RPMI7951 (cell line): ENCODE results near the gene GJC1. TPM values are rescaled to one million over a fixed set of nuclear protein-coding genes. Genes with fewer than 3 reads are reported as not detected.
"Not testable (repeated sequence)": the region's sequence is repeated elsewhere in the genome, so short reads cannot be mapped to it uniquely, and the experiment has no call there.

Source experiments
- DNase-seq: peaks from one replicate; pipeline ENCODE4 v3.0.0-alpha.2; 2012; ENCODE audit warnings: low read depth
- total RNA-seq: library from RNA; depleted of rRNA; stranded (reverse); fragments of >200 nt; shearing (Covaris generic); gene quantifications from 2 replicates; pipeline ENCODE4 v1.2.3, GENCODE V29; 2014

The GJC1 gene
- total RNA-seq, 1 experiment from 2014 or later: 16.3 TPM

DNA sequence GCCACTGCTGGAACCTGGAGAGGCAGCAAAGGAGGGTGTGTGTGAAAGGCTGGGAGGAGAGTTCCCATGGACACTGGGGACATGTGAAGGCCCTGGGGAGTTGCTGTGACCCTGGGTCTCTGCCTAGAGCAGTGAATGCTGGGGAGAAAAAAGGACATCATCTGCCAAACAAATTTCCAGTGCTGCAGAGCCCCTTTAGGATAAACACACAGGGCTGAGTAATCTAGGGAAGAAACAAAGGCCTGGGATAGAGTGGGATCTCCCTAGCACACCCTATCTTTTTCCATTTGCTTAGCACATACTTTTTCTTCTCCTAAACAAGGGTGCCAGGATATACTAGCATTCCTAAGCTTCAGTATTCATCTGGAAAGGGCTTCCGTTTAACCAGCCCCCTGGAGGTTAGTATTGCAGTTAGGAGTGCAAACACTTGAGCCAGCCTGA lies 14.3 kb upstream of the GJC1 start:
- DNase-seq: no peak

DNA sequence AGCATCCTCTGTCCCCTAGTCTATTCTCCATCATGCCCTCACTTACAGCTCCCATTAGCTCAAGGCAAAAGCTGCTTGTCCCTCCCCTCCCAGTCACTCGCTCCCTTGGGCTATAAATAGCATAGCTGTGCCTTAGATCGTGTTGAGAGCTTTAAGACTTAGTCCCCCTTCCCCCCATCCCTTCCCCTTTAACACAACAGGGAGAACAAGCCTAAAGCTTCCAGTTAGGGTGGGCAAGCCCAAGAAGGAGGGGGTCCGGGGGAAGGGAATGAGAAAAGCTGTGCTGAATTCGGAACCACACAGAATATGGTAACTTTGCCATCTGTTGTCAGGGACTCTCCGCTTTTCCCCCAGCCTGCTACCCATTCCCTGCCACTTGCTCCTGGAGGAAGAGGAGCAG lies 12.7 kb upstream of the GJC1 start:
- no peak for DNase-seq

DNA sequence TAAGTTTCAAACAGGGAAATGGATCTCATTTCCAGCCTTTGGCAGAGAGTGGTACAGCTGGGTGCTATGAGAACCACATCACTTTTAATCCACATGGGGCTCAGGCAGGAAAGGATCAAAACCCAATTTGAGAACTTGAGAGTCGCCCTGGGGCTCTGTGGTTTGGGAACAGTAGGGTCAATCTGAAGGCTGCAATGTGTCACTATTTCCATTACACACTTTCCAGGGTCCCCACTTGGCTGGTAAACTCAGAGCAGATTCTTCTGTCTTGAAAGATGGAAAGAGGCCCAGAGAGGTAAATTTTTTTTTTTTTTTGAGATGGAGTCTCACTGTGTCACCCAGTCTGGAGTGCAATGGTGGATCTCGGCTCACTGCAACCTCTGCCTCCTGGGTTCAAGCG lies 10.8 kb upstream of the GJC1 start:
- DNase-seq: peak; percentile 66

DNA sequence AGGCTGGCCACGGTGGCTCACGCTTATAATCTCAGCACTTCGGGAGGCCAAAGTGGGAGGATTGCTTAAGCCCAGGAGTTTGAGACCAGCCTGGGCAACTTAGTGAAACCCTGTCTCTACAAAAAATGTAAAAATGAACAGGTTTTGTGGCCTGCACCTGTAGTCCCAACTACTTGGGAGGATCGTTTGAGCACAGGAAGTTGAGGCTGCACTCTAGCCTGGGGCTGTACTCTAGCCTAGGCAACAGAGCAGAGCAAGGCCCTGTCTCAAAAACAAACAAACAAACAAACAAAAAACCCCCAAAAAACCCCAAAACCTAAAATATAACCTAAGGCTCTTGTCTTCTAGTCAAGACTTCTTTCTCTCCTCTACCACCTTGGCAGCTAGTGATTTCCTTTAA lies 10.2 kb upstream of the GJC1 start:
- DNase-seq: no peak

DNA sequence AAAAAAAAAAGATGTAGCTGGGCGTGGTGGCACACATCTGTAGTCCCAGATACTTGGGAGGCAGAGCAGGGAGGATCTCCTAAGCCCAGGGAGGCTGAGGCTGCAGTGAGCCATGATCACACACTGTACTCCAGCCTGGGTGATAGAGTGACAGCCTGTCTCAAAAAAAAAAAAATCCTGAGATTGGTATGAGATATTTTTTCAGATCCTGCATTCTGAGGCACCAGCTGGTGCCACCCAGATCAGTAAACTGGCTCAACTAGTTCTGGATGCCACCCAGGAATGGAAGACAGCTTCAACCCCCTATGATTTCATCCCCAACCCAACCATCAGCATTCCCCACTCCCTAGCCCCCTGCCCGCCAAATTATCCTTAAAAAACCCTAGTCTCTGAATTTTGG lies 7.1 kb upstream of the GJC1 start:
- DNase-seq: no peak

DNA sequence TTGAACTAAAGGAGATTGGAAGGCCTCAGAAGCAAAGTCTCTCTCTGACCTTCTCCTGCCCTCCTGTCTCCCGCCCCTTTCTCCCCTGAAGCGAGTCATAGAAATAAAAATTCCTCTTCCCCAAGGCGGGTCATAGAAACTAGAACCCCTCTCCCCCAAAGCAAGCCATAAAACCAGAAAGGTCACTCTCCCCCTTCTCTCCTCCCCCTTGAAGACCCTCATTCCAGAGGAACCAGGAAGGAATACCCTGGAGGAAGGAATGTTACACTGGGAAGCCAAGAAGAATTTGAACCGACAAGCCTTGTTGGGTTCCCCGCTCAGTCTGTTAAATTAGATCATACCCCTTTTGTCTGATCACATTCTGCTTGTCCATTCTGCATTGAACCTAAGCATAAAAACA lies 2.7 kb upstream of the GJC1 start:
- DNase-seq: no peak

DNA sequence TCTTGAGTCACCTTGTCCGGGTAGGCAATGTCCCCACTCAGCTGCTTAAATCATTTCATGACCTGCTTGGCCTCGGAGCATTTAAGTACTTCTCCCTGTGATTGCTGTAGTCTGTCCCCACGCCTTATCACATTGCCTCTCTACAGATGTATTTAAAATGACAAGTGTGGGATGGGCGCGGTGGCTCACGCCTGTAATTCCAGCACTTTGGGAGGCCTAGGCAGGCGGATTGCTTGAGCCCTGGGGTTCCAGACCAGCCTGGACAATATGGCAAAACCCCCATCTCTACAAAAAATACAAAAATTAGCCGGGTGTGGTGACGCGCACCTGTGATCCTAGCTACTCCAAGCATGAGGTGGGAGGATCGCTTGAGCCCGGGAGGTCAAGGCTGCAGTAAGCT lies 1.3 kb upstream of the GJC1 start:
- DNase-seq: no peak

DNA sequence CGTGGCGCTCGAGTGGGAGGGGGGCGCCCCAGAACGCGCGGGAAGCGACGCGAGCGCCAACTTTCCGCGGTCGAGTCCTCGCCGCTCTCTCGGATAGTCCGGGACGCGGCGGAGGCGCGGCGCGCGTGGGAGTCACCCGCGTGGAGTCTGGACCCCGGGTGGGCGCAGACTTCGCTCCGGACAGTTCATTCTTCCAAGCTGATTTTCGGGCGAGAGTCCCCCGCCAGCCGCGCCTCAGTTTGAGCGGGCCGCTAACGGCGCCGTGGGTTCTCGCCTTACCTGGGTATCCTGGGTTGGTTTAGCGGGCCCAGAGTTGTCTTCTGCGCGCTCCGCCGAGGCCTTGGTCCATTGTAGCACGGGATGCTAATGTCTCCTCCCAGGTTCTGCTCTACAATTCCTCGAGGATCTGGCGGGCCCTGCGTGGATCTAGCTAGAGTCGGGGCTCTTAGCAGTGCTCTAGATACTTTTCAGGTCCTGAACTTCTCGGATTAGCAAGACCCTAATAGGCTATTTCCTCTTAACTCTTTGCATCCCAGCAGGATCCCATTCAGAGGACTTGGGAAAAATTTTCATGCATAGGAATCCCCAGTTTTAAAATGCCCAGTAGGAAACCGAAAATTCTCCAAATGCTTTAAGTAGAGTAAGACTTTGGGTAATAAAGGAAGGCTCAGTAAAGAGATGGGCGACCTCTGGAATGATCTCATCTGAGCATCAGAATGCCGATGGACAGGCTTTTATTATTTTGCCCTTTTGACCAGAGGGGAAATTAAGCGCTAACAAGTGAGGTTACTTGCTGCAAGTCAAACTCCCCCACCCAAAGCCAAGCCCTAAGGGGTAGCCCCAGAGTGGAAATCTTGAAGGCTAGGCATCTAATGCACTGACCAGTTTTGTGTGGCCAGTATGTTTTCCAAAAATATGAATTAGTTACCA lies 537 bp upstream of the GJC1 start:
- peak; percentile 29 for DNase-seq

DNA sequence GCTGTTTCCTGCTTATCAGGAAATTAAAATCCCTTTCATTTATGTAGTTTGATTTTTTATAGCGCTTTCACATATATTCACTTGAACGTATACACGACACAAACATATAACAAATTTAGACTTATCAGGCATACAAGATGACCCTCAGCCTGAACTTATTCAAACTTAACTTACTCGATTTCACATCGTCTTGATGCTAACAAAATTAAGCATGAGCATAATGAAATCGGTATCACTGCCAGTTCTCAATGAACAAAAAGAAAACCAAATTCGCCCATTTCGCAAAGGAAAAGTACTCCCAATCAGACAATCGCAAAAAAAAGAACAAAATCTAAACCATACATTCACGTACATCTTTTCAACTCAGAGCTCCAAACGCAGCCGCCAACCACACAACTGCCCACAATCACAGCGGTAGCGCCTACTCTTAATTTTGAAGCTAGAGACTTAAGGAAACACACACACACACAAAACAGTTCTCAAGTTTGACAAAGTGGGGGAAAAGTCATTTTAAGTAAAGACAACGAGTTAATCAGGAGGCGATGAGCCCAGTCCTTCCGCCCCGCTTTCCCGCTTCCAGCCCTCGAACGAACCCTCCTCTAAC lies 1.1 kb downstream of the GJC1 start:
- DNase-seq: no peak

DNA sequence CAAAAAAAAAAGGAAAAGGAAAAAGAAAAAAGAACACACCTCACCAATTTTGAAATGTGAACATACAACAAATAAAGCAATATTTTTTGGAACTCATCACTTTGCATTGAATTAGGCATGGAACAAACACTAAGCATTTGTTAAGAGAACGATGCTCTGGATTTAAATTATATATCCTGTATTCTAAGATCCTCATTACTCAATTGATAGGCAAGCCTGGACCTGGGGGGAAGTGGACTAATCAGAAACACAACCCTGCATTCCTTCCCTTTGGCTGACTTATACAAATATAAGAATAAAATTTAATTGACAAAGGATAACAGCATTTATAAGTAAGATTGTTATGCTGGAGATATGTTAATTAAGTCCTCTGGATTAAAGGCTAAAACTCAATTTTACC lies 2.2 kb downstream of the GJC1 start:
- DNase-seq: no peak

DNA sequence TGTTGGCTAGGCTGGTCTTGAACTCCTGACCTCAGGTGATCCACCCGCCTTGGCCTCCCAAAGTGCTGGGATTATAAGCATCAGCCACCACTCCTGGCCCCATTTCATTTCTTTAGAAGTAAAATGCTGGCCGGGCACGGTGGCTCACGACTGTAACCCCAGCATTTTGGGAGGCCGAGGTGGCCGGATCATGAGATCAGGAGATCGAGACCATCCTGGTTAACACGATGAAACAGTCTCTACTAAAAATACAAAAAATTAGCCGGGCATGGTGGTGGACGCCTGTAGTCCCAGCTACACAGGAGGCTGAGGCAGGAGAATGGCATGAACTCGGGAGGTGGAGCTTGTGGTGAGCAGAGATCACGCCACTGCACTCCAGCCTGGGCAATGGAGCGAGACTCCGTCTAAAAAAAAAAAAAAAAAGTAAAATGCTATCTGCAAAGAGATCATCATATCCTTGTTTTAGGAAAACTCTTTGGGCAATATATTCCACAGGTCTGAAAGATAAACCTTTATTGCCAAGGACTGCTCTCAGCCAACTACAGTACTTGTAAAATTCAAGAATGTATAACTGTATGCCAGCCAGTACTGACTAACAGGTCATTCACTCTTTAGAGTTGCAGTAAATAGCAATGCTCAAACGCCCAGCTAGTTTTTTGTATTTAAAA lies 3.8 kb downstream of the GJC1 start:
- peak; percentile 51 for DNase-seq

DNA sequence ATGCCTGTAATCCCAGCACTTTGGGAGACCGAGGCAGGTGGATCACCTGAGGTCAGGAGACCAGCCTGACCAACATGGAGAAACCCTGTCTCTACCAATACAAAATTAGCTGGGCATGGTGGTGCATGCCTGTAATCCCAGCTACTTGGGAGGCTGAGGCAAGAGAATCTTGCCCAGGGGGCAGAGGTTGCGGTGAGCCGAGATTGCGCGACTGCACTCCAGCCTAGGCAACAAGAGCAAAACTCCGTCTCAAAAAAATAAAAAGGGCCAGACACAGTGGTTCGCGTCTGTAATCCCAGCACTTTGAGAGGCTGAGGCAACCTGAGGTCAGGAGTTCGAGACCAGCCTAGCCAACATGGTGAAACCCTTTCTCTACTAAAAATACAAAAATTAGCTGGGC lies 4.9 kb downstream of the GJC1 start:
- DNase-seq: not testable (repeated sequence)

DNA sequence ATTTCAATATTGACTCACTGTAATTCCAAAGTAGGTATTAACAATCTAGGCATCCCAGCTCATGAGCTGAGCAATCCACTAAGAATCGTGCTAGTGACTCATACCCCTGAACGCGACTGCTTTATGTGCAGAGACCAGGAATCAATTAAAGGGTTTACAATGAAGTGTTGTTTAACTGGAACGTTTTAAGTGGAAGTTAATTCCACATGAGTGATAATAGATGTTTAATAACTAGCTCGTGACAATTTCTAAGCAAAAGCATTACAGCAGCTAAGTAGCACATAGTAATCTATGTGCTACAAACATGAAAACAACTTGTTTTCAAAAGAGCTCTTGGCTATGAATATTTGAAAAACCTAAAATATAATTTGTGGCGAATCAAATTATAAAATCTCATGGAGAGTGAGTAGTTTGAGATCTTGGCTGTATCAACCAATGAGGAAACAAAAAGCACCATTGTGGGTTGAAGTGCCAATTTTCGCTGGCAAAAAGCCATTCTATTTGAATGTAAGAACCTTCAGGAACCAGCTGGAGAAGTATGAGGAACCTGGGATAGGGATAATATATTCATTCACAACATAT lies 9.4 kb downstream of the GJC1 start:
- DNase-seq: peak; percentile 88

DNA sequence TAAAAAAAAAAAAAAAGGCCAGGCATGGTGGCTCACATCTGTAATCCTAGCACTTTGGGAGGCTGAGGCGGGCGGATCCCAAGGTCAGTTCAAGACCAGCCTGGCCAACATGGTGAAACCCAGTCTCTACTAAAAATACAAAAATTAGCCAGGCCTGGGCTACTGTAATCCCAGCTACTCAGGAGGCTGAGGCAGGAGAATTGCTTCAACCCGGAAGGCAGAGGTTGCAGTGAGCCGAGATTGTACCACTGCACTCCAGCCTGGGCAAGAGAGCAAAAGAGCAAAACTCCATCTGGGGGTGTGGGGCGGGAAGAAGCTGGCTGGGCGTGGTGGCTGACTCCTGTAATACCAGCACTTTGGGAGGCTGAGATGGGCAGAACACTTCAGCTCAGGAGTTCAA lies 11.6 kb downstream of the GJC1 start:
- DNase-seq: not testable (repeated sequence)

DNA sequence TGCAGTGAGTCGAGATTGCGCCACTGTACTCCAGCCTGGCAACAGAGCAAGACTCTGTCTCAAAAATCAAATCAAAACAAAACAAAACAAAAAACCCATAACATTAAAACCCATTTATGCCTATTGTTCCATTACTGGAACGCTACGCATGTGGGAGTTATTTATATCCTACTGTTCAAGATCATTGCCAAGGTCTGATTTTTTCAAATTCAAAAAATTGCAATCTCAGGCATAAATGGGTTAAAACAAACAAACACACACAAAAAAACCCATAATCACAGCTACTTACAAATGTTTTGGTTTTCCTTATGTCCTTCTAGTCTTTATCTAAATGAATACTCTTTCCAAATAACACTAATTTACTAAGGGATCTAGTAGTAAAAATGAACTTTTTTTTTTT lies 17.8 kb downstream of the GJC1 start:
- no peak for DNase-seq

DNA sequence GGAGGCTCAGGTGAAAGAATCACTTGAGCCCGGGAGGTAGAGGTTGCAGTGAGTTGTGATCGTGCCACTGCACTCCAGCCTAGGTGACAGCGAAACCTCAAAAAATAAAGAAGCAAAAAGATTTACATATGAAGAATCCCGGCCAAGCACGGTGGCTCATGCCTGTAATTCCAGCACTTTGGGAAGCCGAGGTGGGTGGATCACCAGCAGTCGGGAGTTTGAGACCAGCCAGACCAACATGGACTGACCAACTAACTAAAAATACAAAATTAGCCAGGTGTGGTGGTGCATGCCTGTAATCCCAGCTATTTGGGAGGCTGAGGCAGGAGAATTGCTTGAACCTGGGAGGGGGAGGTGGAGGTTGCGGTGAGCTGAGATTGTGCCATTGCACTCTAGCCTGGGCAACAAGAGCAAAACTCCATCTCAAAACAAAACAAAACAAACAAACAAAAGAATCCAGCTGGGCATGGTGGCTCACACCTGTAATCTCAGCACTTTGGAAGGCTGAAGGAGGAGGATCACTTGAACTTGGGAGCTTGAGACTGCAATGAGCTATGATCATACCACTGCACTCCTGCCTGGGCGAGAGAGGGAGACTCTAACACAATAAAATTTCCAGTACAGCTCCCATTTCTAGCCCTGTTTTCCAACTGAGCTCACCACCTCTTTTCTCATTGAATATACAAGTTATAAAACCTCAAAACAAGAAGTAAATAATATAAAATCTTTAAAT lies 21.3 kb downstream of the GJC1 start:
- DNase-seq: not testable (repeated sequence)

DNA sequence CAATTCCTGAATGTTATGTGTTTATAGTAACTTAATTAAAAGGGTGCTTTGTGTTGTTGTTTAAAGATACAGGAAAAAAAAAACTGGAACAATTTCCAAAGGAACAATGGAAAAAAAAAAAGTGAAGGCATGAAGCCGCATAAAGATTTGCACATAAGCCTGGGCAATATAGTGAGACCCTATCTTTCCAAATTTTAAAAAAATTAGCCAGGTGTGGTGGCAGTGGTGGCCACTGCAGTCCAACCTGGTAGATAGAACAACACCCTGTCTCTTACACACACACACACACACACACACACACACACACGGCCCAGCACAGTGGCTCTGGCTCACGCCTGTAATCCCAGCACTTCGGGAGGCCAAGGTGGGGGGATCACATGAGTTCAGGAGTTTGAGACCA lies 21.9 kb downstream of the GJC1 start:
- DNase-seq: no peak

DNA sequence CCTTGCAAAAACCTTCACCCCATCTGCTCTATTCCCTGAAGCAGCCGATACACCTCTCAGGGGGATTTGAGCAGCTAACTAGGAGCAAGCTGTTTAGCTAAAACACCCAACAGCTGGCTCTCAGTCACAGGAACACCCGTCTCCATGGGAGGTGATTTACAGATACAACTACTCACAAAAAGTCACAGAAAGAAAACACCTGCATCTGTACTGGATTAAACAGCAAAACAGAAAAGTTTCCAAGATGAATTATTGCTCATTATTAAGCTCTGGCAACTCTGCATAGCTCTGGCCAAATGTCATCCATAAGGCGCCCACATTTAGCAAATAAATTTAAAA lies 22.3 kb downstream of the GJC1 start:
- DNase-seq: no peak

DNA sequence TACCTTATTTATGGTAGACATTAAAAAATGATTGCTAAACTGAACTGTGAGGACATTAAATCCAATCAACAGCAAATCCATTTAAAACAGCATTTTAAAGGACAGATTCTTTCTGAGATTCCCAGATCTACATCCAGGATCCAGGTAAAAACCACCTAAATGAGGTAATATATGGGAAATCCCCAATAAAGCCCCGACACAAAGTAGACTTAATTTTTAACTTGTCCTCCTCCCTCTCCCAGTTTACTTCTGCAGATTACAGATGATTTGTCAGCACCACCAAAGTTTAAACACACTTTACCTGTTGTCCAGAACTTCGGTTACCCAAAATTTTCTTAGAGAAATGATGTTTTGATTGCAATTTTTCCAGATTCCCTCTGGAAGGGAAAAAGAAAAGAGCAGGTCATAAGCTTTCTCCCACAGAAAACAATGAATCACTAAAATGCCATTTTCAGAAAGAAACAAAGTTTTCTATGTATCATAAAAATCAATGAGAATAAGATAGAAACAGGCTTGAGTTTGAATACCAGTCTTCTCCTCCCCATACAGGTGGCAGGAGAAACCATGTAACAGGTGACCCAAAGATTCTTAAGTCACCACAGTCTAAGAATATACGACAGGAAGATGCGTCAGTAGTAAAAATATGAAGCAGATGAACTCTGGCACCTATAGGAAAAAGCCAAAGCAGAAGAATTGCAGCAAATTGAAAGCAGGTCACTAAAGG lies 22.8 kb downstream of the GJC1 start:
- DNase-seq: no peak

DNA sequence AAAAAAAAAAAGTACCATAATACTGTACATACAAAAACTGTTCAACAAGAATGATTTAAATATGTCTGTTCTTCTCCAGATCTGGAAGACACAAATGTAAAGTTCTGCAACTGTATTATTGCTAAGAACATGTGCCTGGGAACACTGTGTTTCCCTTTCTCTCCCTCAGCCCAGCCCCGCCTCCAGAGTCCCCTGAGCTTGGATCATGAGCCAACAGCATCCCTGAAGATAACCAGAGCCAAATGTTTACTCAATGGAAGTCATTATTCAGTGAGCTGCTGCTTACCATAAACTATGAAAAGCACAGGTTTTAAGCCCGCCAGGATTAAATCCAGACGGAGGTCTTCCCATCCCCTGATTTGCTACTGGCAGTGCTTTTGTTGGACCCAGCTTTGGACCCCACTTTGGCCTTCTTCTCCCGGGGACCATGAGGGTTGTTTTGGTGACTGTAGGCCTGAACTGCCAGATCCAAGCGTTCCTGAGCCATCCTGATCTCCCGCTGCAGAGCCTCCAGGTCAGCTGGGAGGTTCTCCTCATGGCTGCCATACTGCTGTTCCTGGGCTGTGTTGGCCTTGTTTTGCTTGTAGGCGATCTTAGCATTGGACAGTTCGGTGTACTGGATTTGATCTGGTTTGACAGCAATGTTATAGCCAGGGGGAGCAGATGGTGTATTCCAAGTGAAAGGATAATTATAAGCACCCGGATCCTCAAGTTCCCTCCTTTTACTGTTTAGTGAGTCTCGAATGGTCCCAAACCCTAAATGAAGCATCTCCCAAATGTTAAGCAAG lies 25.6 kb downstream of the GJC1 start:
- DNase-seq: no peak
